ENCODE results near the gene SLC23A2.

SLC23A2 gene

GRCh38 chr20:4912380-4913142 is 88.7 kb downstream of the SLC23A2 start:
- Histone ChIP-seq H3K9ac (ENCODE audit: low read length) (no peak overlapping the region), H3K27me3 (ENCODE audit: low read depth, low read length) (no peaks in the 10 kb centered on the region), H3K4me3 (ENCODE audit: low read length) (no peak overlapping the region), H3K79me2 (ENCODE audit: low read length) (no peaks in the 10 kb centered on the region), H3K36me3 (replicated peaks; ENCODE audit: low read depth, low read length) (peaks cover 6% of the 10 kb centered on the region), H2AFZ (ENCODE audit: low read depth, low read length) (no peak overlapping the region), H4K20me1 (ENCODE audit: insufficient read depth, low read length) (no peaks in the 10 kb centered on the region), H3K27ac (ENCODE audit: low read length) (no peak overlapping the region), H3K9me3 (ENCODE audit: insufficient read depth, low read length) (no peaks in the 10 kb centered on the region), H3K4me1 (ENCODE audit: low read length) (peaks cover 9% of the 10 kb centered on the region), H3K4me2 (ENCODE audit: low read length) (0 out of 2 replicates have a peak overlapping the region, but pooled peaks have one; percentile 3)
- no peak for TF ChIP-seq CTCF (IDR thresholded peaks at IDR 0.05; ENCODE audit: low read depth, low read length)
- no peak for TF ChIP-seq EZH2phosphoT487 (IDR thresholded peaks at IDR 0.05; ENCODE audit: low read depth)

- Histone ChIP-seq H3K4me3 (ENCODE audit: low read length) (no peak overlapping the region), H3K9me3 (ENCODE audit: insufficient read depth, low read length) (no peaks in the 10 kb centered on the region), H3K9ac (ENCODE audit: low read length) (no peak overlapping the region), H3K4me1 (ENCODE audit: low read length) (peaks cover 9% of the 10 kb centered on the region), H3K27me3 (ENCODE audit: low read depth, low read length) (no peaks in the 10 kb centered on the region), H3K36me3 (replicated peaks; ENCODE audit: low read depth, low read length) (peaks cover 6% of the 10 kb centered on the region), H3K4me2 (ENCODE audit: low read length) (no peak overlapping the region), H2AFZ (ENCODE audit: low read depth, low read length) (no peak overlapping the region), H4K20me1 (ENCODE audit: insufficient read depth, low read length) (no peaks in the 10 kb centered on the region), H3K79me2 (ENCODE audit: low read length) (no peaks in the 10 kb centered on the region), H3K27ac (ENCODE audit: low read length) (no peak overlapping the region)
- TF ChIP-seq EZH2phosphoT487 (IDR thresholded peaks at IDR 0.05; ENCODE audit: low read depth) (no peak), CTCF (IDR thresholded peaks at IDR 0.05; ENCODE audit: low read depth, low read length) (no peak)
Observed at GRCh38 chr20:4910951-4911350, 90.4 kb downstream of the SLC23A2 start.

GRCh38 chr20:4905613-4906012 is 95.7 kb downstream of the SLC23A2 start:
- Histone ChIP-seq H3K27me3 (ENCODE audit: low read depth, low read length) (no peaks in the 10 kb centered on the region), H3K4me3 (ENCODE audit: low read length) (no peak overlapping the region), H2AFZ (ENCODE audit: low read depth, low read length) (no peak overlapping the region), H3K9ac (ENCODE audit: low read length) (no peak overlapping the region), H3K4me1 (ENCODE audit: low read length) (no peaks in the 10 kb centered on the region), H4K20me1 (ENCODE audit: insufficient read depth, low read length) (no peaks in the 10 kb centered on the region), H3K79me2 (ENCODE audit: low read length) (no peaks in the 10 kb centered on the region), H3K9me3 (ENCODE audit: insufficient read depth, low read length) (no peaks in the 10 kb centered on the region), H3K36me3 (replicated peaks; ENCODE audit: low read depth, low read length) (peaks cover 19% of the 10 kb centered on the region), H3K4me2 (ENCODE audit: low read length) (no peak overlapping the region), H3K27ac (ENCODE audit: low read length) (no peak overlapping the region)
- TF ChIP-seq CTCF (IDR thresholded peaks at IDR 0.05; ENCODE audit: low read depth, low read length) (no peak), EZH2phosphoT487 (IDR thresholded peaks at IDR 0.05; ENCODE audit: low read depth) (no peak)

- Histone ChIP-seq H3K4me1 (ENCODE audit: low read length) (no peaks in the 10 kb centered on the region), H3K9ac (ENCODE audit: low read length) (no peak overlapping the region), H4K20me1 (ENCODE audit: insufficient read depth, low read length) (no peaks in the 10 kb centered on the region), H3K36me3 (replicated peaks; ENCODE audit: low read depth, low read length) (peaks cover 19% of the 10 kb centered on the region), H3K4me2 (ENCODE audit: low read length) (no peak overlapping the region), H3K27ac (ENCODE audit: low read length) (no peak overlapping the region), H3K9me3 (ENCODE audit: insufficient read depth, low read length) (no peaks in the 10 kb centered on the region), H2AFZ (ENCODE audit: low read depth, low read length) (no peak overlapping the region), H3K4me3 (ENCODE audit: low read length) (no peak overlapping the region), H3K27me3 (ENCODE audit: low read depth, low read length) (no peaks in the 10 kb centered on the region), H3K79me2 (ENCODE audit: low read length) (no peaks in the 10 kb centered on the region)
- no peak for TF ChIP-seq CTCF (IDR thresholded peaks at IDR 0.05; ENCODE audit: low read depth, low read length)
Observed at GRCh38 chr20:4905195-4905594, 96.1 kb downstream of the SLC23A2 start.
